Hepatocyte (in vitro differentiated cells): ENCODE data around the gene NADK2. TPM values are rescaled to one million over a fixed set of nuclear protein-coding genes. Genes with fewer than 3 reads are reported as not detected.

Source experiments
- DNase-seq: peaks from one replicate; pipeline ENCODE4 v3.0.0-alpha.2; 2016; ENCODE audit warnings: low spot score
- H2AFZ ChIP-seq: fragments of 200-600 bp; sonication (generic); 2 replicates; pipeline ENCODE4 v1.6.0; 2016; ENCODE audit warnings: antibody characterized with exemption, mild to moderate bottlenecking
- H3K27ac ChIP-seq: fragments of 200-600 bp; sonication (generic); 2 replicates; pipeline ENCODE4 v1.5.1; 2016; ENCODE audit warnings: mild to moderate bottlenecking
- H3K27me3 ChIP-seq: fragments of 200-600 bp; sonication (generic); 2 replicates; pipeline ENCODE4 v1.6.1; 2016
- H3K36me3 ChIP-seq: fragments of 200-600 bp; sonication (generic); replicated peaks from 2 replicates; pipeline ENCODE4 v1.5.1; 2016; ENCODE audit warnings: low read depth; ENCODE audit not compliant: insufficient read depth
- H3K4me1 ChIP-seq: fragments of 200-600 bp; sonication (generic); 2 replicates; pipeline ENCODE4 v1.5.1; 2016; ENCODE audit warnings: mild to moderate bottlenecking, moderate library complexity; ENCODE audit not compliant: insufficient read depth
- H3K4me2 ChIP-seq: fragments of 200-600 bp; sonication (generic); 2 replicates; pipeline ENCODE4 v1.6.0; 2016
- H3K4me3 ChIP-seq: fragments of 200-600 bp; sonication (generic); 2 replicates; pipeline ENCODE4 v1.5.1; 2016; ENCODE audit warnings: mild to moderate bottlenecking
- H3K79me2 ChIP-seq: fragments of 200-600 bp; sonication (generic); 2 replicates; pipeline ENCODE4 v1.6.0; 2017; ENCODE audit warnings: mild to moderate bottlenecking
- H3K9me2 ChIP-seq: fragments of 200-600 bp; sonication (generic); replicated peaks from 2 replicates; pipeline ENCODE4 v1.6.0; 2017; ENCODE audit warnings: mild to moderate bottlenecking; ENCODE audit not compliant: insufficient read depth
- H3K9me3 ChIP-seq: fragments of 200-600 bp; sonication (generic); 2 replicates; pipeline ENCODE4 v1.5.1; 2016; ENCODE audit warnings: low read depth, mild to moderate bottlenecking
- H4K20me1 ChIP-seq: fragments of 200-600 bp; sonication (generic); 2 replicates; pipeline ENCODE4 v1.6.0; 2016; ENCODE audit warnings: mild to moderate bottlenecking; ENCODE audit not compliant: insufficient read depth, poor library complexity, severe bottlenecking
- EZH2 ChIP-seq: fragments of 200-600 bp; sonication (generic); IDR thresholded peaks from 2 replicates; pipeline ENCODE4 v1.6.1; 2016; ENCODE audit warnings: antibody characterized with exemption, mild to moderate bottlenecking, borderline replicate concordance
- EZH2phosphoT487 ChIP-seq: fragments of 200-600 bp; sonication (generic); IDR thresholded peaks from one replicate; pipeline ENCODE4 v1.6.1; 2018; ENCODE audit warnings: antibody characterized with exemption, mild to moderate bottlenecking, low read depth, moderate library complexity; ENCODE audit not compliant: unreplicated experiment, severe bottlenecking
- WGBS: methylation state at CpG from one replicate; pipeline ENCODE4 v1.1.6; 2016; ENCODE audit warnings: low lambda C conversion rate; ENCODE audit errors: missing lambda C conversion rate; 5-methylcytosine and 5-hydroxymethylcytosine counted together
- polyA plus RNA-seq: library from polyadenylated mRNA; unstranded; fragments of >200 nt; fragmentation: Nextera tagmentation; extraction: Ambion mirVana; gene quantifications from 2 replicates; pipeline ENCODE4 v1.2.1, GENCODE V29; 2016
- total RNA-seq: library from RNA; depleted of rRNA; stranded (reverse); fragments of >200 nt; gene quantifications from 2 replicates; pipeline ENCODE4 v1.2.3, GENCODE V29; 2014
- TF ChIP-seq, protein P1 (sequence below): fragments of 200-600 bp; sonication (generic); IDR thresholded peaks from 2 replicates; pipeline ENCODE4 v1.5.1; 2016; ENCODE audit warnings: antibody characterized with exemption, mild to moderate bottlenecking; ENCODE audit not compliant: poor library complexity

The NADK2 gene
- total and polyA plus RNA-seq, 2 experiments from 2014 or later: 43.1 to 102 TPM

GRCh38 chr5:36206913-36207312, 34.8 kb downstream of the NADK2 start:
- Histone ChIP-seq H3K27me3 (no peaks in the 10 kb centered on the region), H3K9me3 (no peaks in the 10 kb centered on the region), H3K4me3 (no peak overlapping the region), H3K9me2 (no peaks in the 10 kb centered on the region), H4K20me1 (no peaks in the 10 kb centered on the region), H3K27ac (no peak overlapping the region), H3K79me2 (no peaks in the 10 kb centered on the region), H2AFZ (no peak overlapping the region), H3K4me2 (no peak overlapping the region), H3K36me3 (no peaks in the 10 kb centered on the region), H3K4me1 (no peaks in the 10 kb centered on the region)
- TF ChIP-seq, protein P1, sequence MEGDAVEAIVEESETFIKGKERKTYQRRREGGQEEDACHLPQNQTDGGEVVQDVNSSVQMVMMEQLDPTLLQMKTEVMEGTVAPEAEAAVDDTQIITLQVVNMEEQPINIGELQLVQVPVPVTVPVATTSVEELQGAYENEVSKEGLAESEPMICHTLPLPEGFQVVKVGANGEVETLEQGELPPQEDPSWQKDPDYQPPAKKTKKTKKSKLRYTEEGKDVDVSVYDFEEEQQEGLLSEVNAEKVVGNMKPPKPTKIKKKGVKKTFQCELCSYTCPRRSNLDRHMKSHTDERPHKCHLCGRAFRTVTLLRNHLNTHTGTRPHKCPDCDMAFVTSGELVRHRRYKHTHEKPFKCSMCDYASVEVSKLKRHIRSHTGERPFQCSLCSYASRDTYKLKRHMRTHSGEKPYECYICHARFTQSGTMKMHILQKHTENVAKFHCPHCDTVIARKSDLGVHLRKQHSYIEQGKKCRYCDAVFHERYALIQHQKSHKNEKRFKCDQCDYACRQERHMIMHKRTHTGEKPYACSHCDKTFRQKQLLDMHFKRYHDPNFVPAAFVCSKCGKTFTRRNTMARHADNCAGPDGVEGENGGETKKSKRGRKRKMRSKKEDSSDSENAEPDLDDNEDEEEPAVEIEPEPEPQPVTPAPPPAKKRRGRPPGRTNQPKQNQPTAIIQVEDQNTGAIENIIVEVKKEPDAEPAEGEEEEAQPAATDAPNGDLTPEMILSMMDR: no peak
- no peak for TF ChIP-seq EZH2
- no peak for TF ChIP-seq EZH2phosphoT487
- no peak for DNase-seq

DNA sequence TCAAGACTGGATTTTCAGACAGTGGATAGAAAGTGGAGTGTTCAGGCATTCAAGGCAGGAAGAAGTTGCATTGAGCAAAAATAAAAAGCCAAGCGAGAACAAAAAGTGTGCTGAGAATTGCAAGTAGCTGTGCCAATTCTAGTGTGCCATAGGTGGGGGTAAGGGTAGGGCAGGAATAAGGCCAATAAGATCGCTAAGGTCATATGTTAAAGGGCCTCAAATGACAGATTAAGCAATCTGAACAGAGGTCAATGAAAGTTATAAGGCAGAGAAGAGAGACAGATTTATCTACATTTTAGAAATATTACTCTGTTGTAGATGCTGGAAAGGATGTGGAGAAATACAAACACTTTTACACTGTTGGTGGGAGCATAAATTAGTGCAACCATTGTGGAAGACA, 36.4 kb downstream of the NADK2 start:
- TF ChIP-seq EZH2 (no peak), EZH2phosphoT487 (no peak)
- TF ChIP-seq, protein P1: no peak
- no peaks in the 10 kb centered on the region for H3K9me2 ChIP-seq
- DNase-seq: no peak
- no peak overlapping the region for H3K4me2 ChIP-seq
- H3K27ac ChIP-seq: no peak overlapping the region
- no peaks in the 10 kb centered on the region for H3K79me2 ChIP-seq
- H3K9me3 ChIP-seq: no peaks in the 10 kb centered on the region
- H3K36me3 ChIP-seq: no peaks in the 10 kb centered on the region
- H2AFZ ChIP-seq: no peak overlapping the region
- H3K4me3 ChIP-seq: no peak overlapping the region
- no peaks in the 10 kb centered on the region for H4K20me1 ChIP-seq
- 98% methylated on average over 2 of the region's 2 CpGs for WGBS
- no peaks in the 10 kb centered on the region for H3K27me3 ChIP-seq
- H3K4me1 ChIP-seq: no peaks in the 10 kb centered on the region

DNA sequence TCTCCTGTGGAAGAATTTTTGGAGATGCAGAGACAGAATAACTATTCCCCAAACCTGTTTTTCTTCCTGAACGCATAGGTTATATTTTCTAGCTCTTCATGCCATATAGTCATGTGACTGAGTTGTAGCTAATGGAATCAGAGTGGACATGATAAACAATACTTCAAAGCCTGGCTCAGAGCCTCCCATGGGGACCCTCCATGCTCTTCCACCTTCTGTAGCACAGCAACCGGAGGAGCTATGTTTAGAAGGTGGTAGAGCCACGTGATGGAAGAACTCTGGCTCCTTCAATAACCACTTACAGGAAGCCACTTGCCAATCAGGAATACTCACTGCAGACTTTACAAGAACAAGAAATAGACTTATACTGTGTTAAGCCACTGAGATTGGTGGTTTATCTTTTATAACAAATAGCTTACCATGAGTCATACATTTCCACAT, 39.2 kb downstream of the NADK2 start:
- Histone ChIP-seq H3K36me3 (no peaks in the 10 kb centered on the region), H4K20me1 (no peaks in the 10 kb centered on the region), H3K27me3 (no peaks in the 10 kb centered on the region), H2AFZ (no peak overlapping the region), H3K27ac (no peak overlapping the region), H3K4me3 (no peak overlapping the region), H3K4me2 (no peak overlapping the region), H3K4me1 (no peaks in the 10 kb centered on the region), H3K79me2 (no peaks in the 10 kb centered on the region), H3K9me2 (no peaks in the 10 kb centered on the region), H3K9me3 (no peaks in the 10 kb centered on the region)
- TF ChIP-seq EZH2: no peak
- no peak for TF ChIP-seq EZH2phosphoT487
- TF ChIP-seq, protein P1: no peak
- WGBS: 72% methylated on average over 3 of the region's 3 CpGs
- no peak for DNase-seq

DNA sequence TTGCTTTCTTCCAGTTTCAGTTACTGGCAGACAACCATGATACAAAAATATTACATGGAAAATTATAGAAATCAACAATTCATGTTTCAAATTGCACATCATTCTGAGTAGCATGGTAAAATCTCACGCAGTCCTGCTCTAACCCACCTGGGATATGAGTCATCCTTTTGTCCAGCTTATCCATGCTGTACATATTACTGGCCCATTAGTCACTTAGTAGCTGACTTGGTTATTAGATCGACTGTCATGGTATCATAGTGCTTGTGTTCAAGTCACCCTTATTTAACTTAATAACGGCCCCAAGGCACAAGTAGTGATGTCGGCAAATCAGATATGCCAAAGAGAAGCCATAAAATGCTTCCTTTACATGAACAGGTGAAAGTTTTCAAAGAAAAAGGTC, 41.2 kb downstream of the NADK2 start:
- Histone ChIP-seq H3K27ac (no peak overlapping the region), H3K4me3 (no peak overlapping the region), H3K9me2 (no peaks in the 10 kb centered on the region), H3K27me3 (no peaks in the 10 kb centered on the region), H2AFZ (no peak overlapping the region), H3K9me3 (no peaks in the 10 kb centered on the region), H3K79me2 (no peaks in the 10 kb centered on the region), H3K4me1 (no peaks in the 10 kb centered on the region), H4K20me1 (no peaks in the 10 kb centered on the region), H3K36me3 (no peaks in the 10 kb centered on the region), H3K4me2 (no peak overlapping the region)
- no peak for TF ChIP-seq EZH2phosphoT487
- TF ChIP-seq, protein P1: no peak
- TF ChIP-seq EZH2: no peak
- 77% methylated on average over 4 of the region's 4 CpGs for WGBS
- no peak for DNase-seq
